Suprapubic skin (tissue), 4 donors: ENCODE data around the gene TGFBR3. TPM values are rescaled to one million over a fixed set of nuclear protein-coding genes. Genes with fewer than 3 reads are reported as not detected.
A peak's percentile ranks its signal among the peaks of the same experiment; 100 is the strongest.

Experiments used
- DNase-seq, 2 donors: peaks; one replicate each; pipeline ENCODE4 v3.0.0-alpha.2; 2019; ENCODE audit warnings: low spot score in 2 of 2
- H3K27ac ChIP-seq: fragments of 200-600 bp; sonication (generic); one replicate; pipeline ENCODE4 v1.5.1; 2019
- H3K27me3 ChIP-seq: fragments of 200-600 bp; sonication (generic); one replicate; pipeline ENCODE4 v1.5.1; 2019
- H3K36me3 ChIP-seq: fragments of 200-600 bp; sonication (generic); one replicate; pipeline ENCODE4 v1.5.1; 2019
- H3K4me1 ChIP-seq: fragments of 200-600 bp; sonication (generic); one replicate; pipeline ENCODE4 v1.5.1; 2019
- H3K4me3 ChIP-seq: fragments of 200-600 bp; sonication (generic); one replicate; pipeline ENCODE4 v1.5.1; 2019; ENCODE audit warnings: mild to moderate bottlenecking
- H3K9me3 ChIP-seq: fragments of 200-600 bp; sonication (generic); one replicate; pipeline ENCODE4 v1.5.1; 2019
- EP300 ChIP-seq: sonication (generic); formaldehyde crosslinking; IDR thresholded peaks from one replicate; pipeline ENCODE4 v1.6.1; 2017; ENCODE audit warnings: antibody characterized with exemption
- POLR2A ChIP-seq, 2 donors: fragments of 450-650 bp; IDR thresholded peaks; one replicate each; pipeline ENCODE4 v1.6.1; 2017; ENCODE audit warnings: antibody characterized with exemption in 2 of 2, mild to moderate bottlenecking in 2 of 2, moderate library complexity in 2 of 2
- POLR2AphosphoS5 ChIP-seq, 3 donors: sonication (generic); formaldehyde crosslinking; IDR thresholded peaks; one replicate each; pipeline ENCODE4 v1.6.1; 2017; ENCODE audit warnings: antibody characterized with exemption in 3 of 3
- WGBS: methylation state at CpG from one replicate; pipeline ENCODE4 v1.1.5; 2018; 5-methylcytosine and 5-hydroxymethylcytosine counted together
- total RNA-seq, 4 donors: library from RNA; depleted of rRNA; stranded (reverse); fragments of >200 nt; gene quantifications; one replicate each; pipeline ENCODE4 v1.1.0, GENCODE V29; 2016
- TF ChIP-seq, protein P1 (sequence below), 2 donors: fragments of 200-600 bp in 1 of 2; fragments of 450-650 bp in 1 of 2; sonication (generic) in 1 of 2; IDR thresholded peaks; one replicate each; pipeline ENCODE4 v1.5.1; 2016 to 2019; ENCODE audit warnings: antibody characterized with exemption in 2 of 2, mild to moderate bottlenecking in 1 of 2, moderate library complexity in 1 of 2

The TGFBR3 gene
- total RNA-seq, 4 donors from 2014 or later = 91.3 to 131 (median 114) TPM

GRCh38 chr1:91900562-91900961 is 14.6 kb upstream of the TGFBR3 start:
- Histone ChIP-seq H3K27me3 (no peaks in the 10 kb centered on the region), H3K4me3 (no peak overlapping the region), H3K27ac (no peak overlapping the region), H3K4me1 (no peaks in the 10 kb centered on the region), H3K9me3 (no peaks in the 10 kb centered on the region), H3K36me3 (no peaks in the 10 kb centered on the region)
- no peak for DNase-seq
- 89% methylated on average over 1 of the region's 1 CpG for WGBS
- no peak for TF ChIP-seq POLR2AphosphoS5 (IDR thresholded peaks at IDR 0.05)
- TF ChIP-seq POLR2A (IDR thresholded peaks at IDR 0.05) = no peak
- no peak for TF ChIP-seq EP300
- TF ChIP-seq, protein P1, sequence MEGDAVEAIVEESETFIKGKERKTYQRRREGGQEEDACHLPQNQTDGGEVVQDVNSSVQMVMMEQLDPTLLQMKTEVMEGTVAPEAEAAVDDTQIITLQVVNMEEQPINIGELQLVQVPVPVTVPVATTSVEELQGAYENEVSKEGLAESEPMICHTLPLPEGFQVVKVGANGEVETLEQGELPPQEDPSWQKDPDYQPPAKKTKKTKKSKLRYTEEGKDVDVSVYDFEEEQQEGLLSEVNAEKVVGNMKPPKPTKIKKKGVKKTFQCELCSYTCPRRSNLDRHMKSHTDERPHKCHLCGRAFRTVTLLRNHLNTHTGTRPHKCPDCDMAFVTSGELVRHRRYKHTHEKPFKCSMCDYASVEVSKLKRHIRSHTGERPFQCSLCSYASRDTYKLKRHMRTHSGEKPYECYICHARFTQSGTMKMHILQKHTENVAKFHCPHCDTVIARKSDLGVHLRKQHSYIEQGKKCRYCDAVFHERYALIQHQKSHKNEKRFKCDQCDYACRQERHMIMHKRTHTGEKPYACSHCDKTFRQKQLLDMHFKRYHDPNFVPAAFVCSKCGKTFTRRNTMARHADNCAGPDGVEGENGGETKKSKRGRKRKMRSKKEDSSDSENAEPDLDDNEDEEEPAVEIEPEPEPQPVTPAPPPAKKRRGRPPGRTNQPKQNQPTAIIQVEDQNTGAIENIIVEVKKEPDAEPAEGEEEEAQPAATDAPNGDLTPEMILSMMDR (IDR thresholded peaks at IDR 0.05) = no peak

DNA sequence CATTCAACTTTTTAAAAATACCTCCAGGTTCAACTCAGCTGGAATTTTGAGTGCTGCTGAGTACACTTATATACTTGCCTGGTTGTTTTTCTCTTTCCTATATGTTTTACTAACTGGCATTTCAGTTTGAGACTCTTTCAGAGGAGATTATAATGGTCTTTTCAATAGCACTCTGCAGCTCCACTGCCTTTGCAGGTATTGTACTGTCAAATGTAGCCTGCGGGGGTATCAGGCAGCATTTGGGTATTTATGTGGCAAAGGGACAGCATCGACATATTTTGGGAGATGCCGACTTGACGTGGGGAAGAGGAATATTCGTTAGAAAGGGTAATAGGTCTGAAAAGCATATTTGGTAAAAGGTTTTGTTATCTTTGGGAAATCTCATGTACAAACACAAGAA is 11.1 kb upstream of the TGFBR3 start:
- Histone ChIP-seq H3K27ac (no peak overlapping the region), H3K4me1 (peaks cover 6% of the 10 kb centered on the region), H3K9me3 (no peaks in the 10 kb centered on the region), H3K27me3 (no peaks in the 10 kb centered on the region), H3K36me3 (no peaks in the 10 kb centered on the region), H3K4me3 (no peak overlapping the region)
- TF ChIP-seq POLR2A (IDR thresholded peaks at IDR 0.05) (no peak), POLR2AphosphoS5 (IDR thresholded peaks at IDR 0.05) (no peak), EP300 (no peak)
- TF ChIP-seq, protein P1 (IDR thresholded peaks at IDR 0.05) = no peak
- no peak for DNase-seq
- 72% methylated on average over 5 of the region's 5 CpGs for WGBS

DNA sequence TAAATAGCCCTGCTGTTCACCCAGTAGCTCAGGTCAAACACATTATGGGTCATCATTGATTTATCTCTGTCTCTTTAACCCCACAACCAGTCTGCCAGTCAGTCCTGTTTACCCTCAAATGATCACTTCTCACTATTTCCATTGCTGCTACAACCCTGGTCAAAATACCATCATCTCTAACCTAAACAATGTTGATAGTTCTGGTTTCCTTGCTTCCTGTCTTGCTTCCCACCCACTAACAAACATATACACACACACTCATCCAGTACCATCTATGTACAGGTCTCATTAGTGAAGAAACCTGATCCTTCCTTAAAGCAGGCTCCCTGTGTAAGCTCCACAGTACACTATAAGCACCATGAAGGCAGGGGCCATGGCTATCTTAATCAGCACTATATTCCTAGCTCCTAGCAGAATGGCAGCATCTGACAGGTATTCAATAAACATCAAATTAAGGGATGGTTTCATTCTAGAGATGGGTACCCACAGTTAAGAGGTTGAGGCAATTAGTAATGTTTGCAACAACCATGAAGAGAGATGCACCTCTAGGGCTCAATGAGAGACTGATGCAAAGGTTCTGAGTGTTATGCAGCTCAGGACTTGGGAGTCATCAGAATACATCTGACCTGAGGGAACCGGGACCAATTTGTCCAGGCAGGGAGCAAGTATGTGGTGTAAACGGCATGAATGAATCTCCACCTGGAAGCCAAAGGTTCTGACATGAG is 10.0 kb upstream of the TGFBR3 start:
- TF ChIP-seq EP300 = no peak
- TF ChIP-seq POLR2AphosphoS5 (IDR thresholded peaks at IDR 0.05) = no peak
- TF ChIP-seq, protein P1 (IDR thresholded peaks at IDR 0.05) = no peak
- TF ChIP-seq POLR2A (IDR thresholded peaks at IDR 0.05) = no peak
- Histone ChIP-seq H3K4me3 (no peak overlapping the region), H3K27ac (no peak overlapping the region), H3K27me3 (no peaks in the 10 kb centered on the region), H3K9me3 (no peaks in the 10 kb centered on the region), H3K4me1 (peaks cover 16% of the 10 kb centered on the region), H3K36me3 (no peaks in the 10 kb centered on the region)
- WGBS = 33% methylated on average over 2 of the region's 2 CpGs
- no peak for DNase-seq

GRCh38 chr1:91894036-91894761 is 8.2 kb upstream of the TGFBR3 start:
- Histone ChIP-seq H3K4me1 (peaks cover 34% of the 10 kb centered on the region), H3K9me3 (no peaks in the 10 kb centered on the region), H3K4me3 (no peak overlapping the region), H3K27me3 (no peaks in the 10 kb centered on the region), H3K27ac (no peak overlapping the region), H3K36me3 (no peaks in the 10 kb centered on the region)
- no peak for DNase-seq
- WGBS = 67% methylated on average over 5 of the region's 5 CpGs
- TF ChIP-seq EP300 = no peak
- TF ChIP-seq, protein P1 (IDR thresholded peaks at IDR 0.05) = no peak

- H3K4me1 ChIP-seq = peaks cover 37% of the 10 kb centered on the region
- H3K27me3 ChIP-seq = no peaks in the 10 kb centered on the region
- H3K36me3 ChIP-seq = no peaks in the 10 kb centered on the region
- no peak for TF ChIP-seq EP300
- TF ChIP-seq POLR2A (IDR thresholded peaks at IDR 0.05) = no peak
- TF ChIP-seq POLR2AphosphoS5 (IDR thresholded peaks at IDR 0.05) = no peak
- TF ChIP-seq, protein P1 (IDR thresholded peaks at IDR 0.05) = no peak
- H3K9me3 ChIP-seq = no peaks in the 10 kb centered on the region
- DNase-seq = no peak
- WGBS = 30% methylated on average over 1 of the region's 1 CpG
- H3K27ac ChIP-seq = peak overlapping the region; percentile 70
- no peak overlapping the region for H3K4me3 ChIP-seq
These were observed 6.0 kb upstream of the TGFBR3 start for GRCh38 chr1:91891969-91892368.
